ENCODE measurements around the gene AEBP1.

Gene AEBP1

DNA sequence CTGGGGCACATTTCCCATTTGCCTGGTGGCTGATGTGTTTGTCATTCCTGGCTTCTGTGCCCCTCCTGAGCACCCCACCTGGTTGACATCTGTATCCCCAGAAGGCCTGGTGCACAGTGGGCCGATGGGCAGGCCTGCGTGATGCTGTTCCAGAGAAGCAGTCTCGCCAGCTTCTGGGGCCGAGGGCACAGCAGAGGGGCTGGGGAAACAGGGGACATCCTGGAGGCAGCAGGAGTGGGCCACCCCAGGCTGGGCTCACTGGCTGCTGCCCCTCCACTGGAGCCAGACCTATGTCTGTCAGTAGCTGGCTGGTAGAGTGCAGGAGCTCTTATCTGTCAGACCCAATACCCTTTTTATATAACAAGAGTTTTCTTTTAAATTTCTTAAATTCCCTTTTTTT, 37.9 kb downstream of the AEBP1 start:
- H3K4me2 ChIP-seq (ENCODE audit: low read depth, low read length, poor library complexity, severe bottlenecking), result no peak overlapping the region
- no peak overlapping the region for H3K9ac ChIP-seq (ENCODE audit: low read depth, low read length, poor library complexity, severe bottlenecking)
- no peaks in the 10 kb centered on the region for H3K4me1 ChIP-seq (ENCODE audit: insufficient read depth, low read length, poor library complexity, severe bottlenecking)
- no peaks in the 10 kb centered on the region for H3K79me2 ChIP-seq (ENCODE audit: insufficient read depth, low read length)
- no peaks in the 10 kb centered on the region for H4K20me1 ChIP-seq (ENCODE audit: insufficient read depth, low read length, poor library complexity, severe bottlenecking)
- no peak overlapping the region for H3K4me3 ChIP-seq (ENCODE audit: low read length, poor library complexity, severe bottlenecking)
- H3K36me3 ChIP-seq (ENCODE audit: insufficient read depth, low read length), result no peaks in the 10 kb centered on the region
- H3K9me3 ChIP-seq (ENCODE audit: insufficient read depth, low read depth, low read length), result no peaks in the 10 kb centered on the region
- no peaks in the 10 kb centered on the region for H3K9me2 ChIP-seq (replicated peaks; ENCODE audit: low read depth, low read length)
- no peaks in the 10 kb centered on the region for H3F3A ChIP-seq (ENCODE audit: low read depth)
- TF ChIP-seq EZH2phosphoT487 (IDR thresholded peaks at IDR 0.05; ENCODE audit: borderline replicate concordance), result no peak
- no peak for TF ChIP-seq CTCF (conservative IDR thresholded peaks at IDR 0.05; ENCODE audit: low read length)
- no peaks in the 10 kb centered on the region for H3K27me3 ChIP-seq (ENCODE audit: insufficient read depth, low read length, poor library complexity, severe bottlenecking)
- no peak overlapping the region for H2AFZ ChIP-seq (ENCODE audit: low read length)

- H3K9ac ChIP-seq (ENCODE audit: low read depth, low read length, poor library complexity, severe bottlenecking), result no peak overlapping the region
- H4K20me1 ChIP-seq (ENCODE audit: insufficient read depth, low read length, poor library complexity, severe bottlenecking), result no peaks in the 10 kb centered on the region
- H3K9me2 ChIP-seq (replicated peaks; ENCODE audit: low read depth, low read length), result no peaks in the 10 kb centered on the region
- H3K4me1 ChIP-seq (ENCODE audit: insufficient read depth, low read length, poor library complexity, severe bottlenecking), result no peaks in the 10 kb centered on the region
- no peaks in the 10 kb centered on the region for H3F3A ChIP-seq (ENCODE audit: low read depth)
- H3K36me3 ChIP-seq (ENCODE audit: insufficient read depth, low read length), result no peaks in the 10 kb centered on the region
- H3K4me2 ChIP-seq (ENCODE audit: low read depth, low read length, poor library complexity, severe bottlenecking), result no peak overlapping the region
- H3K79me2 ChIP-seq (ENCODE audit: insufficient read depth, low read length), result no peaks in the 10 kb centered on the region
- H3K27me3 ChIP-seq (ENCODE audit: insufficient read depth, low read length, poor library complexity, severe bottlenecking), result no peaks in the 10 kb centered on the region
- no peaks in the 10 kb centered on the region for H3K9me3 ChIP-seq (ENCODE audit: insufficient read depth, low read depth, low read length)
- H3K4me3 ChIP-seq (ENCODE audit: low read length, poor library complexity, severe bottlenecking), result no peak overlapping the region
- H2AFZ ChIP-seq (ENCODE audit: low read length), result no peak overlapping the region
- no peak for TF ChIP-seq EZH2phosphoT487 (IDR thresholded peaks at IDR 0.05; ENCODE audit: borderline replicate concordance)
- TF ChIP-seq CTCF (conservative IDR thresholded peaks at IDR 0.05; ENCODE audit: low read length), result no peak
Observed at GRCh38 chr7:44143646-44144250, 39.6 kb downstream of the AEBP1 start.

DNA sequence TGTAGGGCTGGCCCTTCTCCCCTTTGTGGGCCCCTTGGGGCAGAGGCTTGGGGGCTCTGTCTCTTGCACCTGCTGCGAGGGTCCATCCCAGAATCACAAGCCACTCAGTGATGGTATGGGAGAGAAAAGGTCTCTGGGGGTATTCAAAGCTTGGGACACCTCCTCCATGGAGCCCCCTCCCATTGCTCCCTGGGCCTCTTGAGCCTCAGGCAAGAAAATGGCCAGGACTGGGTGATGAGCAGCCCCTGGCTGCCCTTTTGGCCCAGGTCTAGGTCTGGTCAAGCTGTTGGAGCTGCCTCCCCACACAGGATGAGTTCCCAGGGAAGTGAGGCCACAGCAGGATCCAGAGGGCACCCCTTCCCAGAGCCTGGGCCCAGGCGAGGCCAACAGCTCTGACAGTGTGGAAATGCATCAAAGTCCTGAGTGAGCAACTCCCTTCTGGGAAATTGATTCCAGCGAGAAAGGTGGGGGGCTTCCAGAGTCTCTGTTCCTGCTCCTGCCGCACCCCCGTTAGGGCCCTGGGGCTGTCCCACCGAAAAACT, 40.4 kb downstream of the AEBP1 start:
- Histone ChIP-seq H3K4me3 (ENCODE audit: low read length, poor library complexity, severe bottlenecking) (no peak overlapping the region), H3F3A (ENCODE audit: low read depth) (no peaks in the 10 kb centered on the region), H3K9ac (ENCODE audit: low read depth, low read length, poor library complexity, severe bottlenecking) (no peak overlapping the region), H3K4me2 (ENCODE audit: low read depth, low read length, poor library complexity, severe bottlenecking) (no peak overlapping the region), H3K36me3 (ENCODE audit: insufficient read depth, low read length) (no peaks in the 10 kb centered on the region), H2AFZ (ENCODE audit: low read length) (no peak overlapping the region), H3K4me1 (ENCODE audit: insufficient read depth, low read length, poor library complexity, severe bottlenecking) (no peaks in the 10 kb centered on the region), H3K9me3 (ENCODE audit: insufficient read depth, low read depth, low read length) (no peaks in the 10 kb centered on the region), H3K79me2 (ENCODE audit: insufficient read depth, low read length) (no peaks in the 10 kb centered on the region), H4K20me1 (ENCODE audit: insufficient read depth, low read length, poor library complexity, severe bottlenecking) (no peaks in the 10 kb centered on the region), H3K9me2 (replicated peaks; ENCODE audit: low read depth, low read length) (no peaks in the 10 kb centered on the region), H3K27me3 (ENCODE audit: insufficient read depth, low read length, poor library complexity, severe bottlenecking) (no peaks in the 10 kb centered on the region)
- no peak for TF ChIP-seq EZH2phosphoT487 (IDR thresholded peaks at IDR 0.05; ENCODE audit: borderline replicate concordance)

DNA sequence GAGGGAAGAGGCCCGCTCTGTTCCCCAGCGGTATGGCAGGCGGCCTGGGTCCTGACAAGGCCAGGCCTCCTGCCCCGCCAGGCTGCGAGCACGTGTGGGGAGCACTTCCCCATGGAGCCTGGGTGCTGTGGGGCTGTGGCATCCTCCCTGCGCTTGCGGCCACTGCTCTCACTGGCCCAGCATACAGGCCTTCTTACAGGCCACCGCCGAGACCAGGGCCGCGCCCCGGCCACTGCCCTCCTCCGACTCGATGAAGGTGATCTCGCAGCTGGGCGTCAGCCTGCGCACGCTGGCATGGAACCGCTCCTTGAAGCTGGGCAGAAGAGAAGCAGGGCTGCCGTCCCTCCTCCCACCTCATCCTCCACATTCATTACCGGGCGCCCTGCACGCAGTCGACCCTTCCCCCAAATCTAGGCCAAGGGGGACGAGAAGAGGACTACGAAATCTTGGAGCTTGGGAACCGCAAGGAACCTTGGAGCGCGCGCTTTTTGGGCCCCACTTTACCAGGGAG, 40.9 kb downstream of the AEBP1 start:
- Histone ChIP-seq H3K27me3 (ENCODE audit: insufficient read depth, low read length, poor library complexity, severe bottlenecking) (no peaks in the 10 kb centered on the region), H3K9me3 (ENCODE audit: insufficient read depth, low read depth, low read length) (no peaks in the 10 kb centered on the region), H3K9me2 (replicated peaks; ENCODE audit: low read depth, low read length) (no peaks in the 10 kb centered on the region), H3K79me2 (ENCODE audit: insufficient read depth, low read length) (no peaks in the 10 kb centered on the region), H4K20me1 (ENCODE audit: insufficient read depth, low read length, poor library complexity, severe bottlenecking) (no peaks in the 10 kb centered on the region), H3K4me3 (ENCODE audit: low read length, poor library complexity, severe bottlenecking) (no peak overlapping the region), H3K4me1 (ENCODE audit: insufficient read depth, low read length, poor library complexity, severe bottlenecking) (no peaks in the 10 kb centered on the region), H3K4me2 (ENCODE audit: low read depth, low read length, poor library complexity, severe bottlenecking) (no peak overlapping the region), H3K9ac (ENCODE audit: low read depth, low read length, poor library complexity, severe bottlenecking) (no peak overlapping the region), H3F3A (ENCODE audit: low read depth) (no peaks in the 10 kb centered on the region), H2AFZ (ENCODE audit: low read length) (no peak overlapping the region), H3K36me3 (ENCODE audit: insufficient read depth, low read length) (no peaks in the 10 kb centered on the region)
- no peak for TF ChIP-seq CTCF (conservative IDR thresholded peaks at IDR 0.05; ENCODE audit: low read length)
- no peak for TF ChIP-seq EZH2phosphoT487 (IDR thresholded peaks at IDR 0.05; ENCODE audit: borderline replicate concordance)

All from Loucy (cell line).